ENCODE results near the gene FRMPD1.
A peak's percentile ranks its signal among the peaks of the same experiment; 100 is the strongest.

- TF ChIP-seq CTCF (IDR thresholded peaks at IDR 0.05 in 4 of 5, conservative IDR thresholded peaks at IDR 0.05 in 1 of 5), result no peak
- peak in 1 of 2 donors; percentile 22 for TF ChIP-seq POLR2A (IDR thresholded peaks at IDR 0.05)
Observed at GRCh38 chr9:37692622-37693221, 42.0 kb downstream of the FRMPD1 start.

All from gastrocnemius medialis (tissue), 4 donors.